Hindlimb muscle (tissue), 1 donor: Measurements from ENCODE around the gene RAF1. TPM values are rescaled to one million over a fixed set of nuclear protein-coding genes. Genes with fewer than 3 reads are reported as not detected.
"Not testable (repeated sequence)": the region's sequence is repeated elsewhere in the genome, so short reads cannot be mapped to it uniquely, and the experiment has no call there.

Source experiments
- DNase-seq: peaks from one replicate; pipeline ENCODE4 v3.0.0-alpha.2; 2013
- polyA plus RNA-seq: library from polyadenylated mRNA; unstranded; fragments of 120-200 nt; gene quantifications from one replicate; pipeline ENCODE4 v1.2.1, GENCODE V29; 2013; ENCODE audit not compliant: insufficient read length

RAF1 gene
- polyA plus RNA-seq, 1 donor = 109 TPM

DNA sequence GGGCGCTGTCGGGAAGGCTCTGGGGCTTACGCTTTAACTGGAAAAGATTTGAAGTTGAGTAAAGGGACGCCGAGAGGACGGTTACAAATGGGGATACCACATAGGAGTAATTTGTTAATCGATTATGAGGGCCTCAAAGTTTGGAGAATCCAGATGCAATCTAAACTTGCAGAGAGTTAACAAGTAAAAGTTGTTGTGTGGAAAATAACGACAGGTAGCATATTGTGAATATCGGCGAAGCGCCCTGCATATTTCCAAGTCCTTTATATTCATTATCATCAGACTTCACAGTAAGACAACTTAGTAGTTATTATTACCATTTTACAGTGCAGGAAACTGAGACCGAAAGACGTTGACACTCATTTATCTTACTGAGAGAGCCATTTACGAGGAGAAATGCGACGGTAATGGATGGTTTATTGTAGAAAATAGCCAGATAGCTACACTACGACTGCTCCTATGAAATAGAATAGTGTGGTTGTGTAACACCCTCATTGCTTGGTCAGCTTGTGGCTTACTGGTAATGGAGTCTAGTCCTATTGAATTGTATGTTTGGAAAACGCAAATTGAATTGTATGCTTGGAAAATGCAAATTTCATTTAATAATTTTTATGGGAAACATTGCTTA, 106.3 kb downstream of the RAF1 start:
- peak; percentile 15 for DNase-seq

DNA sequence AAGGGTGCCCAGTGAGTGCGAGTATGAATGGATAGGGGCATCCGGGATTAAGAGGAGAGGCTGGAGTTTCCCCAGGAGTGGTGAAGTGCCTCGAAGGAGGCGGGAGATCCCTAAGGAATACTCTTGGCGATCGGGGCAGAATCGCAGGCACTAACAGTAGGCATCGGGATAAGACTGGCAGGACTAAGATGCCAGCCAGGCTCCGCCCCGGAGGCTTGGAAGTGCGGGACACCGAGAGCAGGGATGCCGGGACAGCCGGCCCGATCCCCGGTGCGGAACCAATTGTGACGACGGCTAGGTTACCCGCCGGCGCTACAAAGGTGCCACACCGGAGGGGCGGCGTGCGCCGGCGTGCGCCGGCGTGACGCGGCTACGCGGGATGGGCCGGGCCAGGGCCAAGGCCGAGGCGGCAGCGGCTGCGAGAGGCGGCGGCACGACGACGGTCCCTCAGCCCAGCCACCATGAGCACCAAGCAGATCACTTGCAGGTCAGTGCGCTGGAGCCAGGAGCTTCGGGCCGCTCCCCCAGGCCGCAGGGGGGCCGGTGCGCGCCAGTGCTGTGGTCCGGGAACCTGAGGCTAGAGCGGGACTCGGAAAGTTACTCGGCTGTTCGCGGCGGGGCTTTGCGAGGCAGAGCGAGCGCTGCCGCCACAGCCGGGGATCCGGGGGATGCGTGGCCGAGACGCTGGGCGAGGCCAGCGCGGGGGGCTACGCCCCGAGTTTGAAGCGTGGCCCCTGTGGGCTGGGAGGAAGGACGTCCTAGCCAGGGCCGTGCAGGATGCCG, 107.0 kb downstream of the RAF1 start, which contains the start of gene MKRN2:
TSS of gene MKRN2 (plus strand) at position 398 of the 783 bp plus-strand sequence. CDS start at position 462, 64 bp downstream.
- DNase-seq = peak; percentile 91

DNA sequence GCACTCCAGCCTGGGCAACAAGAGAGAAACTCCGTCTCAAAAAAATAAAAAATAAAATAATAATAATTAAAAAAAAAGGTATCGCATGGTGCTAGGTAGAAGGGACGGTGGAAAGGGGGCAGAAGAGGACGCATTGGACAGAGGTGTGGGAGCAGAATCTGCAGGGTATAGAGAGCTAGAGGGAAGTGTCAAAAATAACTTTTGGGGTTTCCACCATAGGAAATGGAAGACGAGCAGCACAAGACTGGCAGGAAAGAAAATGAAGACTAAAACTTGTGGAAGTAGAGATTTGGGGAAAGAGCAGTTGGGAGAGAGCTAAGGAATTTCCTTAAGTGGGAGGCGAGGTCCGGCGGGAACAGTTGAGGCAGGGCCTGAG, 107.6 kb downstream of the RAF1 start:
- no peak for DNase-seq

DNA sequence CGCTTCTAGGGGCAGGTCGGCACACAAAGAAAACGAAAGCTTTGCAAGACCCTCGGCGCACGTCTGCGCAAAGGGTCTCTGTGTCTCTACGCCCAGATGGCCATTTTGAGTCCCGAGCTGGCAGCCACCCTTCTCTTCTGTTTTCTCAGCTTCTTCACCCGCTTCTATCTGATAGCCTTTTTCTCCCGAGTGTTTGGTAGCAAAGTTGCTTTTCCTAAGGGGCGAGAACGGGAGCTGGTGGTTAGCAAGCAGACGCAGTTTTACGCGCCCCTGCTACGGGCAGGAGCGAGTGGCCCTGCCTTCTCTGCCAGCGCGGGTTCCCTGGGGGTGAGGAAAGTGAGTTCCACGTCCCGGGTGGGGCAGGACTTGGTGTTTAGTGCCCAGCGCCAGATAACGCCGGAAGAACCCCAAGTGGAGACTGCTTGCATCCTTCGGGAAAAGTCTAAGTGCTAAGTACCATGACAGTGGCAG, 110.0 kb downstream of the RAF1 start:
- peak; percentile 27 for DNase-seq

DNA sequence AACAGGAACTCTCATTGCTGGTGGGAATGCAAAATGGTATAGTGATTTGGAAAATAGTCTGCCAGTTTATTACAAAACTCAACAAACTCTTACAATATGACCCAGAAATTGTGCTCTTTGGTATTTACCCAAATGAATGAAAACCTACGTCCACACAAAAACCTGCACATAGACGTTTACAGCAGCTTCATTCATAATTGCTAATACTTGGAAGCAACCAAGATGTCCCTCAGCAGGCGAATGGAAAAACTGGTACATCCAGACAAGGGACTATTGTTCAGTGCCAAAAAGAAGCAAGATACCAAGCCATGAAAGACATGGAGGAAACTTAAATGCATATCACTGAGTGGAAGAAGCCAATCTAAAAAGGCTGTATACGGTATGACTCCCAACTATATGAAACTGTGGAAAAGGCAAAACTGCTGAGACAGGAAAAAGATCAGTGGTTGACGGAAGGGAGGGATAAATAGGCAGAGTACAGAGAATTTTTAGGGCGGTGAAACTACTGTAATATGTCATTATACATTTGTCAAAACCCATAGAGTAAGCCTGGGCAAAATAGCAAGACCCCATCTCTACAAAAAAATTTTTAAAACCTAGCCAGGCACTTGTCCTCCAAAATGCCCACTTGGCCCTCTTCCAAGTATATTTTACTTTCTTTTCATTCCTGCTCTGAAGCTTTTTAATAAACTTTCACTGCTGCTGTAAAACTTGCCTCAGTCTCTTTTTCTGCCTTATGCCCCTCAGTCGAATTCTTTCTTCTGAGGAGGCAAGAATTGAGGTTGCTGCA, 113.8 kb downstream of the RAF1 start:
- DNase-seq = no peak

DNA sequence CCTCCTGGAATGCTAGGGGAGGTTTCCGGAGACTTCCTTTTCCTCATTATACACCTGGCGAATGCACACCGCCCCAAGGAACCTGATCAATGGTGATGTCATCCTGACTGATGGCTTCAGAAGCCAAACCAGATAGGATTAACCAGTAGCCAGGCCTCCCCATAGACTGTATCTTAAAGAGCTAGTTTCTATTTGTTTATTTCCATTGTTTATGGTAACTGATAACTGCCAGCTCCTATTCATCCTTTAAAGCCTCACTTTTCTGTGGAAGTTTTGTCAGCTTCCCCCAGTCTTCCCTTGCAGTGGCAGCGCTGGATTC, 118.5 kb downstream of the RAF1 start, which contains the start of gene MKRN2OS:
TSS of gene MKRN2OS (minus strand) at position 27 of the 319 bp plus-strand sequence. CDS start 35 bp downstream, outside the sequence.
- DNase-seq = no peak

DNA sequence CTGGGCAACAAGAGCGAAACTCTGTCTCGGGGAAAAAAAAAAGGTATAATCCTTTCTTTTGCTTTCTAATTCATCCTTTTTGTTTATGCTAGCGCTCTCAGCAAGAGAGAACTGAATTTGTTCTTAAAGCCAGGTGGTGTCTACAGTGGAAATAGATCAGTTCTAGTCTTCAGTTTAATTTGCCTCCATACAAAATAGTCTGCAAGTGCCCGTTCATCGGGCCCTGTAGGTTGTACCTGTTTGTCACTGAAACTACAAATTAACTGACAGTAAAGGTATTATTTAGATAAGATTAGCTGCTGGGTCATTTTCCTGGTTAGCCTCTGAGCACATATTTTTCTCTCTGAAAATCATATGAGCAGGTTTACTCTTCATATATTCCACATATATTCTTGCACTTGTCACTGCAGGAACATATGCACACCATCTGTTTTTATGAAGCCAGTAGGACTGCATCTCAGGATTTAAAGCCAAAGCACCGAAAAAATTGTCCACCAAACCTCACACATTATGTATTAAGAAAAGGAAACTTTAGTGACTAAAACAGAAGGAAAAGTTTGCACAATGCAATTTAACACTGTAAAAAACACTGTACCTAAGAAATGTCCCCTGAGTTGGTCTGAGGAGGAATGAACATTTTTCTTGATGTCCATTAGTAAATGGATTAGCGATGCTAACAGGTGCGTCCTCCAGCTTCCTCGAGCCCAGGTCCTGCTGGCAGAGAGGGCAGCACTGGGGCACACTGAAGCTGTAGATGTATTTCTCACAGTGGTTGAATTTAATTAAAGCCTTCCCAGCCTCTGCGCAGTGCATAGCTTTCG, 119.1 kb downstream of the RAF1 start:
- DNase-seq = no peak

DNA sequence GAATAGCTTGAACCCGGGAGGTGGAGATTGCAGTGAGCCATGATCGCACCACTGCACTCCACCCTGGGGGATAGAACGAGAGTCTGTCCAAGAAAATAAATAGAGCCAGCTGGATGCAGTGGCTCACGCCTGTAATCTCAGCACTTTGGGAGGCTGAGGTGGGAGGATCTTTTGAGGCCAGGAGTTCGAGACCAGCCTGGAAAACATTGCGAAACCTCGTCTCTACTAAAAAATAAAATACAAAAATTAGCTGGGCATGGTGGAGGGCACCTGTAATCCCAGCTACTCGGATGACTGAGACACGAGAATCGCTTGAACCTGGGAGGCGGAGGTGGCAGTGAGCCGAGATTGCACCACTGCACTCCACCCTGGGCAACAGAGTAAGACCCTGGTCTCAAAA, 120.4 kb downstream of the RAF1 start:
- not testable (repeated sequence) for DNase-seq

DNA sequence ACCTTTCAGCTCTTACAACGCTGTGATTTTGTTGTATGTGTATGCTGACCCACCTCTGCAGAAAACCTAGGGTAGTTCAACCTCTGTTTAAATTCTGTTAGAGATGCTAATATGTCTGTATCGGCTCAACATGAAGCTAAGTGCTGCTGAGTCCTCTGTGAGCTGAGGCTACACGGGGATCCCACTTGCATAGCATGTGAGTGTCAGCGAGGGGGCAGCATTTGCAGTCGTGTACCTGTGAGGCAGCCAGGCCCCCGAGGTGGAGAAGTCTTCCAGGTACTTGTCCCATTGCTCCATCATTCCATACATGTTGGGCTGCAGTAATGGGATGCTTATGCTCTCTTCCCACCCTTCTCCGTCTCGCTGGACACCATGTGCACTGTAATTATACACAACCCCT, 122.3 kb downstream of the RAF1 start:
- no peak for DNase-seq

DNA sequence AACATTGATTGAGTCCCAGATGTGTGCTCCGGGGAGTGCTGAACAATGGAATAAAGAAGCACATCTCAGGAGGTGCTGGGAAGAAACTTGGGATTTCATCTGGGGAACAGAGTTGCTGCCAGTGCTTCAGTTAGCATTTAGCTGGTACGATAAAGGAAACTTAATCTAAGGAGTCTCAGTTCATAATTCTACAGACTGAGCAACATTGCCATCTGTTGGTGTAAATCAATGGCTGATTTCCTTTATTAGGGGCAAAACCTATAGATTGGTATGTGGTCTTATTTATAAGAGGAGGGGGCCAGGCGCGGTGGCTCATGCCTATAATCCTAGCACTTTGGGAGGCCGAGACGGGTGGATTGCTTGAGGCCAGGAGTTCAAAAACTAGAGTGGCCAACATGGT, 127.5 kb downstream of the RAF1 start:
- no peak for DNase-seq

Other genes starting within 250 kb of the RAF1 start
- gene TSEN2, start 179.6 kb downstream of the RAF1 start, polyA plus RNA-seq = 14.4 TPM
- 0.70 TPM for gene MKRN2OS, start 118.6 kb downstream of the RAF1 start, polyA plus RNA-seq
- 32.8 TPM for gene MKRN2, start 107.0 kb downstream of the RAF1 start, polyA plus RNA-seq
- gene TMEM40, start 95.1 kb upstream of the RAF1 start, polyA plus RNA-seq = 18.9 TPM
- gene CAND2, start 132.6 kb upstream of the RAF1 start, polyA plus RNA-seq = 63.9 TPM
- gene RPL32, start 177.4 kb upstream of the RAF1 start, polyA plus RNA-seq = 2,994 TPM